ENCODE results near the gene ARHGEF6.
A peak's percentile ranks its signal among the peaks of the same experiment; 100 is the strongest.
"Not testable (repeated sequence)": the region's sequence is repeated elsewhere in the genome, so short reads cannot be mapped to it uniquely, and the experiment has no call there.

The ARHGEF6 gene

GRCh38 chrX:136802515-136802914, 21.8 kb upstream of the ARHGEF6 start:
- H3K4me3 ChIP-seq (ENCODE audit: low read length) = no peak overlapping the region
- no peak for TF ChIP-seq ZNF274 (IDR thresholded peaks at IDR 0.05; ENCODE audit: low read depth, low read length)

- no peak for TF ChIP-seq ZNF274 (IDR thresholded peaks at IDR 0.05; ENCODE audit: low read depth, low read length)
These were observed 17.1 kb upstream of the ARHGEF6 start for GRCh38 chrX:136797787-136798186.

GRCh38 chrX:136795132-136795531, 14.4 kb upstream of the ARHGEF6 start:
- H3K4me3 ChIP-seq (ENCODE audit: low read length) = not testable (repeated sequence)

More at GRCh38 chrX:136797787-136798186, 17.1 kb upstream of the ARHGEF6 start:
- H3K4me3 ChIP-seq (ENCODE audit: low read length) = no peak overlapping the region

GRCh38 chrX:136794660-136795059, 13.9 kb upstream of the ARHGEF6 start:
- not testable (repeated sequence) for H3K4me3 ChIP-seq (ENCODE audit: low read length)

GRCh38 chrX:136794080-136794479, 13.3 kb upstream of the ARHGEF6 start:
- H3K4me3 ChIP-seq (ENCODE audit: low read length) = no peak overlapping the region
- TF ChIP-seq ZNF274 (IDR thresholded peaks at IDR 0.05; ENCODE audit: low read depth, low read length) = no peak

GRCh38 chrX:136789856-136790255, 9.1 kb upstream of the ARHGEF6 start:
- H3K4me3 ChIP-seq (ENCODE audit: low read length) = no peak overlapping the region
- no peak for TF ChIP-seq ZNF274 (IDR thresholded peaks at IDR 0.05; ENCODE audit: low read depth, low read length)

- TF ChIP-seq ZNF274 (IDR thresholded peaks at IDR 0.05; ENCODE audit: low read depth, low read length) = no peak
- H3K4me3 ChIP-seq (ENCODE audit: low read length) = no peak overlapping the region
These were observed 3.5 kb upstream of the ARHGEF6 start for GRCh38 chrX:136784231-136784630.

- TF ChIP-seq ZNF274 (IDR thresholded peaks at IDR 0.05; ENCODE audit: low read depth, low read length) = no peak
- H3K4me3 ChIP-seq (ENCODE audit: low read length) = no peak overlapping the region
These were observed 2.4 kb upstream of the ARHGEF6 start for GRCh38 chrX:136783159-136783558.

GRCh38 chrX:136781180-136781797, 557 bp upstream of the ARHGEF6 start:
- H3K4me3 ChIP-seq (ENCODE audit: low read length) = peak overlapping the region; percentile 29; the same call in 1 of the 2 replicates
- TF ChIP-seq ZNF274 (IDR thresholded peaks at IDR 0.05; ENCODE audit: low read depth, low read length) = no peak

- H3K4me3 ChIP-seq (ENCODE audit: low read length) = peak overlapping the region; percentile 71
- no peak for TF ChIP-seq ZNF274 (IDR thresholded peaks at IDR 0.05; ENCODE audit: low read depth, low read length)
These were observed 491 bp downstream of the ARHGEF6 start for GRCh38 chrX:136780241-136780640.

GRCh38 chrX:136779346-136779781, 1.4 kb downstream of the ARHGEF6 start:
- TF ChIP-seq ZNF274 (IDR thresholded peaks at IDR 0.05; ENCODE audit: low read depth, low read length) = no peak
- H3K4me3 ChIP-seq (ENCODE audit: low read length) = peak overlapping the region; percentile 67

- no peak for TF ChIP-seq ZNF274 (IDR thresholded peaks at IDR 0.05; ENCODE audit: low read depth, low read length)
- peak overlapping the region; percentile 67; the same call in 1 of the 2 replicates for H3K4me3 ChIP-seq (ENCODE audit: low read length)
These were observed 1.8 kb downstream of the ARHGEF6 start for GRCh38 chrX:136778916-136779315.

- TF ChIP-seq ZNF274 (IDR thresholded peaks at IDR 0.05; ENCODE audit: low read depth, low read length) = no peak
- H3K4me3 ChIP-seq (ENCODE audit: low read length) = no peak overlapping the region
These were observed 2.7 kb downstream of the ARHGEF6 start for GRCh38 chrX:136778020-136778419.

GRCh38 chrX:136773648-136774047, 7.1 kb downstream of the ARHGEF6 start:
- H3K4me3 ChIP-seq (ENCODE audit: low read length) = no peak overlapping the region
- TF ChIP-seq ZNF274 (IDR thresholded peaks at IDR 0.05; ENCODE audit: low read depth, low read length) = no peak

GRCh38 chrX:136771869-136772268, 8.9 kb downstream of the ARHGEF6 start:
- H3K4me3 ChIP-seq (ENCODE audit: low read length) = not testable (repeated sequence)

- no peak for TF ChIP-seq ZNF274 (IDR thresholded peaks at IDR 0.05; ENCODE audit: low read depth, low read length)
These were observed 12.2 kb downstream of the ARHGEF6 start for GRCh38 chrX:136768469-136769084.

More at GRCh38 chrX:136768469-136769084, 12.2 kb downstream of the ARHGEF6 start:
- H3K4me3 ChIP-seq (ENCODE audit: low read length) = no peak overlapping the region
